Immature natural killer cell (primary cell): ENCODE data around the gene PHKG2. TPM values are rescaled to one million over a fixed set of nuclear protein-coding genes. Genes with fewer than 3 reads are reported as not detected.
A peak's percentile ranks its signal among the peaks of the same experiment; 100 is the strongest.

Source experiments
- DNase-seq, 3 donors: peaks; one replicate each; pipeline ENCODE4 v3.0.0; 2022; ENCODE audit warnings: mixed read lengths in 1 of 3
- H3K27ac Mint-ChIP-seq, 6 donors: one replicate each; pipeline ENCODE4 v1.8.0; 2020; ENCODE audit warnings: mixed read lengths in 6 of 6, mild to moderate bottlenecking in 5 of 6, inconsistent platforms in 4 of 6, moderate library complexity in 3 of 6
- H3K27me3 Mint-ChIP-seq, 3 donors: one replicate each; pipeline ENCODE4 v1.8.0; 2020 to 2021; ENCODE audit warnings: low read depth in 3 of 3, mild to moderate bottlenecking in 3 of 3, mixed read lengths in 3 of 3, moderate library complexity in 3 of 3, inconsistent platforms in 1 of 3
- H3K36me3 Mint-ChIP-seq, 3 donors: one replicate each; pipeline ENCODE4 v1.8.0; 2020; ENCODE audit warnings: mixed read lengths in 3 of 3, inconsistent platforms in 2 of 3, mild to moderate bottlenecking in 2 of 3
- H3K4me1 Mint-ChIP-seq, 2 donors: one replicate each; pipeline ENCODE4 v1.8.0; 2020; ENCODE audit warnings: inconsistent platforms in 2 of 2, mild to moderate bottlenecking in 2 of 2, mixed read lengths in 2 of 2, moderate library complexity in 1 of 2
- H3K4me3 Mint-ChIP-seq, 5 donors: one replicate each; pipeline ENCODE4 v1.8.0; 2020; ENCODE audit warnings: mild to moderate bottlenecking in 5 of 5, mixed read lengths in 5 of 5, inconsistent platforms in 3 of 5, moderate library complexity in 3 of 5
- H3K9me3 Mint-ChIP-seq, 6 donors: one replicate each; pipeline ENCODE4 v1.8.0; 2020; ENCODE audit warnings: mild to moderate bottlenecking in 6 of 6, mixed read lengths in 6 of 6, inconsistent platforms in 4 of 6, moderate library complexity in 3 of 6
- polyA plus RNA-seq, 3 donors: library from polyadenylated mRNA; unstranded; fragments of 300-500 nt; fragmentation: Illumina TruSeq; gene quantifications; one replicate each; pipeline ENCODE4 v1.2.3, GENCODE V29; 2021

The PHKG2 gene
- polyA plus RNA-seq, 3 donors from 2014 or later = 49.2 to 91.0 (median 62.7) TPM

GRCh38 chr16:30750876-30751465, 2.7 kb downstream of the PHKG2 start:
- H3K4me1 Mint-ChIP-seq = peaks cover 34 to 44% of the 10 kb centered on the region in 2 donors
- H3K4me3 Mint-ChIP-seq = peak overlapping the region in 4 of 5 donors; percentile 33 to 90 (median 52)
- peaks cover 10 to 19% (median 15%) of the 10 kb centered on the region in 3 donors for H3K36me3 Mint-ChIP-seq
- peak overlapping the region in 1 of 6 donors; percentile 46 for H3K27ac Mint-ChIP-seq
- no peaks in the 10 kb centered on the region for H3K9me3 Mint-ChIP-seq
- H3K27me3 Mint-ChIP-seq = peaks cover 11 to 22% (median 18%) of the 10 kb centered on the region in 3 donors
- DNase-seq = no peak

GRCh38 chr16:30753596-30753995, 5.4 kb downstream of the PHKG2 start:
- no peak overlapping the region for H3K27ac Mint-ChIP-seq
- no peak overlapping the region for H3K4me3 Mint-ChIP-seq
- peaks cover 6 to 13% (median 13%) of the 10 kb centered on the region in 3 donors for H3K27me3 Mint-ChIP-seq
- DNase-seq = no peak
- peaks cover 24 to 29% of the 10 kb centered on the region in 2 donors for H3K4me1 Mint-ChIP-seq
- H3K9me3 Mint-ChIP-seq = no peaks in the 10 kb centered on the region
- H3K36me3 Mint-ChIP-seq = peaks cover 10 to 19% (median 15%) of the 10 kb centered on the region in 3 donors

- peaks cover 10 to 14% (median 10%) of the 10 kb centered on the region in 3 donors for H3K36me3 Mint-ChIP-seq
- H3K27me3 Mint-ChIP-seq = peaks cover 2 to 3% (median 2%) of the 10 kb centered on the region in 3 donors
- H3K27ac Mint-ChIP-seq = peak overlapping the region in 2 of 6 donors; percentile 22 to 57
- no peak for DNase-seq
- peak overlapping the region in 1 of 5 donors; percentile 14 for H3K4me3 Mint-ChIP-seq
- no peaks in the 10 kb centered on the region for H3K9me3 Mint-ChIP-seq
- peaks cover 13 to 16% of the 10 kb centered on the region in 2 donors for H3K4me1 Mint-ChIP-seq
Measured at GRCh38 chr16:30755955-30756780, 7.9 kb downstream of the PHKG2 start.

GRCh38 chr16:30756781-30757100, 8.5 kb downstream of the PHKG2 start:
- Mint-ChIP-seq H3K4me3 (no peak overlapping the region), H3K27ac (no peak overlapping the region)
- no peak for DNase-seq

GRCh38 chr16:30757316-30757715, 9.1 kb downstream of the PHKG2 start:
- Mint-ChIP-seq H3K9me3 (no peaks in the 10 kb centered on the region), H3K27me3 (peaks cover 5 to 8% (median 7%) of the 10 kb centered on the region in 3 donors), H3K36me3 (peaks cover 5 to 10% (median 10%) of the 10 kb centered on the region in 3 donors), H3K4me1 (peaks cover 16 to 19% of the 10 kb centered on the region in 2 donors), H3K4me3 (no peak overlapping the region), H3K27ac (no peak overlapping the region)
- DNase-seq = no peak

More at GRCh38 chr16:30756781-30757100, 8.5 kb downstream of the PHKG2 start:
- peaks cover 5 to 10% (median 10%) of the 10 kb centered on the region in 3 donors for H3K36me3 Mint-ChIP-seq
- H3K9me3 Mint-ChIP-seq = no peaks in the 10 kb centered on the region
- peaks cover 10 to 14% of the 10 kb centered on the region in 2 donors for H3K4me1 Mint-ChIP-seq
- H3K27me3 Mint-ChIP-seq = peaks cover under 1 to 3% (median 2%) of the 10 kb centered on the region in 3 donors

GRCh38 chr16:30758988-30759491, 10.8 kb downstream of the PHKG2 start:
- peaks cover 5 to 8% (median 8%) of the 10 kb centered on the region in 3 donors for H3K27me3 Mint-ChIP-seq
- DNase-seq = no peak
- H3K36me3 Mint-ChIP-seq = peaks cover 8 to 10% (median 9%) of the 10 kb centered on the region in 3 donors
- peak overlapping the region in 3 of 6 donors; percentile 36 to 68 (median 68) for H3K27ac Mint-ChIP-seq
- peak overlapping the region in 3 of 5 donors; percentile 21 to 63 (median 43) for H3K4me3 Mint-ChIP-seq
- peaks cover 32 to 33% of the 10 kb centered on the region in 2 donors for H3K4me1 Mint-ChIP-seq
- H3K9me3 Mint-ChIP-seq = no peaks in the 10 kb centered on the region

- H3K9me3 Mint-ChIP-seq = no peaks in the 10 kb centered on the region
- peak overlapping the region in 4 of 5 donors; percentile 36 to 92 (median 42) for H3K4me3 Mint-ChIP-seq
- H3K4me1 Mint-ChIP-seq = peaks cover 32 to 34% of the 10 kb centered on the region in 2 donors
- peak overlapping the region in 2 of 6 donors; percentile 68 to 94 for H3K27ac Mint-ChIP-seq
- peaks cover 3 to 8% (median 6%) of the 10 kb centered on the region in 3 donors for H3K36me3 Mint-ChIP-seq
- peaks cover 7 to 8% (median 8%) of the 10 kb centered on the region in 3 donors for H3K27me3 Mint-ChIP-seq
- no peak for DNase-seq
Measured at GRCh38 chr16:30760001-30760559, 11.9 kb downstream of the PHKG2 start.

GRCh38 chr16:30760577-30761426, 12.6 kb downstream of the PHKG2 start:
- DNase-seq = no peak
- Mint-ChIP-seq H3K4me1 (peaks cover 34 to 42% of the 10 kb centered on the region in 2 donors), H3K27ac (peak overlapping the region; percentile 89 to 95 (median 92)), H3K36me3 (peaks cover 8 to 15% (median 14%) of the 10 kb centered on the region in 3 donors), H3K4me3 (peak overlapping the region; percentile 89 to 96 (median 93)), H3K9me3 (no peaks in the 10 kb centered on the region), H3K27me3 (peaks cover 7 to 8% (median 8%) of the 10 kb centered on the region in 3 donors)

- DNase-seq = peak; percentile 47 to 53 (median 51)
- Mint-ChIP-seq H3K4me1 (peaks cover 41 to 48% of the 10 kb centered on the region in 2 donors), H3K27ac (peak overlapping the region; percentile 90 to 95 (median 92)), H3K27me3 (peaks cover 7 to 8% (median 8%) of the 10 kb centered on the region in 3 donors), H3K36me3 (peaks cover 8 to 19% (median 15%) of the 10 kb centered on the region in 3 donors), H3K4me3 (peak overlapping the region; percentile 89 to 96 (median 93)), H3K9me3 (no peaks in the 10 kb centered on the region)
Measured at GRCh38 chr16:30761427-30761927, 13.3 kb downstream of the PHKG2 start.

- Mint-ChIP-seq H3K4me1 (peaks cover 48 to 55% of the 10 kb centered on the region in 2 donors), H3K4me3 (peak within 1 kb of the TSS; percentile 89 to 96 (median 93)), H3K36me3 (peaks cover 11 to 22% (median 15%) of the 10 kb centered on the region in 3 donors), H3K27me3 (peaks cover 7 to 8% (median 8%) of the 10 kb centered on the region in 3 donors), H3K9me3 (no peaks in the 10 kb centered on the region), H3K27ac (peak within 1 kb of the TSS; percentile 90 to 95 (median 92))
- peak; percentile 93 to 96 (median 94) for DNase-seq
Measured at GRCh38 chr16:30761928-30762902, 14.0 kb downstream of the PHKG2 start, which contains the start of the genes CFAP119 and RNF40. Gene CFAP119, minus strand, starts transcription at chr16:30762062. Its CDS starts 314 bp downstream, at chr16:30761748. Gene RNF40, plus strand, starts transcription at chr16:30762322. Its CDS starts 224 bp downstream, at chr16:30762546.

- no peaks in the 10 kb centered on the region for H3K9me3 Mint-ChIP-seq
- peaks cover 58 to 64% of the 10 kb centered on the region in 2 donors for H3K4me1 Mint-ChIP-seq
- peaks cover 18 to 31% (median 21%) of the 10 kb centered on the region in 3 donors for H3K36me3 Mint-ChIP-seq
- H3K4me3 Mint-ChIP-seq = peak overlapping the region; percentile 89 to 96 (median 93)
- peaks cover 7 to 15% (median 8%) of the 10 kb centered on the region in 3 donors for H3K27me3 Mint-ChIP-seq
- peak overlapping the region; percentile 90 to 95 (median 92) for H3K27ac Mint-ChIP-seq
- no peak for DNase-seq
Measured at GRCh38 chr16:30762991-30763725, 14.9 kb downstream of the PHKG2 start.
